ENCODE measurements around the gene DYNC1LI1.

DNA sequence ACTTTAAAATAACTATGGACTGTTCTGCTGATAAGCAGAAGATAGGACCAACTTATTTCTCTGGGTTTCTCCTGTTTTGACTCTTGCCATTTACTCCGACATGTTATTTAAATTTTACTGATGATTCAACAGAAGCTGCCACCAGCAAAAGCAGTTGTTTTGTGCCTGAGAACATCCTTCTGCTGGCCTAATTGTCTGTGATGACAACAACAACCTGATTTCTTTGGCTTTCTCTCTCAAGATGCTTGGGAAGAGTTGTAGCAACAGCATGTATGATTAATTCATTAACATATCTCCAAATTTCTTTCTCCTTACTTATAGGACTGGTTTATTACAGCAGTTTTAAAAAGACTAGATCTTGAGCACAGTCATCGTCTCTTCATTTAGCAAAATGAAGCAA lies 36.9 kb upstream of the DYNC1LI1 start:
- TF ChIP-seq, protein P1, sequence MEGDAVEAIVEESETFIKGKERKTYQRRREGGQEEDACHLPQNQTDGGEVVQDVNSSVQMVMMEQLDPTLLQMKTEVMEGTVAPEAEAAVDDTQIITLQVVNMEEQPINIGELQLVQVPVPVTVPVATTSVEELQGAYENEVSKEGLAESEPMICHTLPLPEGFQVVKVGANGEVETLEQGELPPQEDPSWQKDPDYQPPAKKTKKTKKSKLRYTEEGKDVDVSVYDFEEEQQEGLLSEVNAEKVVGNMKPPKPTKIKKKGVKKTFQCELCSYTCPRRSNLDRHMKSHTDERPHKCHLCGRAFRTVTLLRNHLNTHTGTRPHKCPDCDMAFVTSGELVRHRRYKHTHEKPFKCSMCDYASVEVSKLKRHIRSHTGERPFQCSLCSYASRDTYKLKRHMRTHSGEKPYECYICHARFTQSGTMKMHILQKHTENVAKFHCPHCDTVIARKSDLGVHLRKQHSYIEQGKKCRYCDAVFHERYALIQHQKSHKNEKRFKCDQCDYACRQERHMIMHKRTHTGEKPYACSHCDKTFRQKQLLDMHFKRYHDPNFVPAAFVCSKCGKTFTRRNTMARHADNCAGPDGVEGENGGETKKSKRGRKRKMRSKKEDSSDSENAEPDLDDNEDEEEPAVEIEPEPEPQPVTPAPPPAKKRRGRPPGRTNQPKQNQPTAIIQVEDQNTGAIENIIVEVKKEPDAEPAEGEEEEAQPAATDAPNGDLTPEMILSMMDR (IDR thresholded peaks at IDR 0.05; ENCODE audit: poor library complexity, severe bottlenecking) = no peak
- no peak for TF ChIP-seq EZH2 (IDR thresholded peaks at IDR 0.05; ENCODE audit: borderline replicate concordance, insufficient read depth, low read length, poor library complexity, severe bottlenecking)
- TF ChIP-seq, protein P2, sequence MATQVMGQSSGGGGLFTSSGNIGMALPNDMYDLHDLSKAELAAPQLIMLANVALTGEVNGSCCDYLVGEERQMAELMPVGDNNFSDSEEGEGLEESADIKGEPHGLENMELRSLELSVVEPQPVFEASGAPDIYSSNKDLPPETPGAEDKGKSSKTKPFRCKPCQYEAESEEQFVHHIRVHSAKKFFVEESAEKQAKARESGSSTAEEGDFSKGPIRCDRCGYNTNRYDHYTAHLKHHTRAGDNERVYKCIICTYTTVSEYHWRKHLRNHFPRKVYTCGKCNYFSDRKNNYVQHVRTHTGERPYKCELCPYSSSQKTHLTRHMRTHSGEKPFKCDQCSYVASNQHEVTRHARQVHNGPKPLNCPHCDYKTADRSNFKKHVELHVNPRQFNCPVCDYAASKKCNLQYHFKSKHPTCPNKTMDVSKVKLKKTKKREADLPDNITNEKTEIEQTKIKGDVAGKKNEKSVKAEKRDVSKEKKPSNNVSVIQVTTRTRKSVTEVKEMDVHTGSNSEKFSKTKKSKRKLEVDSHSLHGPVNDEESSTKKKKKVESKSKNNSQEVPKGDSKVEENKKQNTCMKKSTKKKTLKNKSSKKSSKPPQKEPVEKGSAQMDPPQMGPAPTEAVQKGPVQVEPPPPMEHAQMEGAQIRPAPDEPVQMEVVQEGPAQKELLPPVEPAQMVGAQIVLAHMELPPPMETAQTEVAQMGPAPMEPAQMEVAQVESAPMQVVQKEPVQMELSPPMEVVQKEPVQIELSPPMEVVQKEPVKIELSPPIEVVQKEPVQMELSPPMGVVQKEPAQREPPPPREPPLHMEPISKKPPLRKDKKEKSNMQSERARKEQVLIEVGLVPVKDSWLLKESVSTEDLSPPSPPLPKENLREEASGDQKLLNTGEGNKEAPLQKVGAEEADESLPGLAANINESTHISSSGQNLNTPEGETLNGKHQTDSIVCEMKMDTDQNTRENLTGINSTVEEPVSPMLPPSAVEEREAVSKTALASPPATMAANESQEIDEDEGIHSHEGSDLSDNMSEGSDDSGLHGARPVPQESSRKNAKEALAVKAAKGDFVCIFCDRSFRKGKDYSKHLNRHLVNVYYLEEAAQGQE (IDR thresholded peaks at IDR 0.05; ENCODE audit: borderline replicate concordance) = no peak
- TF ChIP-seq POLR2AphosphoS5 (IDR thresholded peaks at IDR 0.05) = no peak
- TF ChIP-seq EP300 (conservative IDR thresholded peaks at IDR 0.05; ENCODE audit: poor library complexity, severe bottlenecking) = no peak

Measured in neural cell (in vitro differentiated cells).